Embryonic facial prominence (tissue), 1 donor: ENCODE data around the gene UBE3D.
"Not testable (repeated sequence)": the region's sequence is repeated elsewhere in the genome, so short reads cannot be mapped to it uniquely, and the experiment has no call there.

Source experiments
- DNase-seq: peaks from one replicate; pipeline ENCODE4 v3.0.0-alpha.2; 2016; ENCODE audit errors: extremely low spot score

The UBE3D gene

DNA sequence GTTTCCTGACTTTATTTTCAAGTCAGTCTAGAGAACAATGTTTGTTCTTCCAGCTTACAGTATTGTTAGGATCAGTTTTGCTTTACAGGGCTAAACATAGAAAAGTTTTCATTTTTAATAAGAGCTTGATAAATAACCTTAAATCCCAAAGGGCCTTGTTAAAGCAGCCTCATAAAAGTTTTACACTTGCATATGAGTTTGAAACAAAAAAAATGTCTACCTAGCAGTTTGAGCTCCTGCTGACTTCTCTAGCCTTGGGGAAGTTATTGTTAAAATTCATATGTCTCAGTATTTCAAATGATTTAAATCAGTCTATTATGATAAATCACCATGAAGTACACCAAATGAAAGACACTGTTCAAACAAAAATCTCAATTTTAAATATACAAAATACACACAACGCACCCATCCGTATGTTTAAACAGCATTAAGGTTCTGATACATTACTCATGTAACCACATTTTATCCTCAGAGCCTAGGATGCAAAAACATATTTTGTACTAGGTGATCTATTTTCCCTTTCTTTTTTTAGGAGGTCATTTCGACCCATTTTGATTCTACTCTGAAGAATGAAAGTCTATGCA lies 87.2 kb downstream of the UBE3D start:
- no peak for DNase-seq

DNA sequence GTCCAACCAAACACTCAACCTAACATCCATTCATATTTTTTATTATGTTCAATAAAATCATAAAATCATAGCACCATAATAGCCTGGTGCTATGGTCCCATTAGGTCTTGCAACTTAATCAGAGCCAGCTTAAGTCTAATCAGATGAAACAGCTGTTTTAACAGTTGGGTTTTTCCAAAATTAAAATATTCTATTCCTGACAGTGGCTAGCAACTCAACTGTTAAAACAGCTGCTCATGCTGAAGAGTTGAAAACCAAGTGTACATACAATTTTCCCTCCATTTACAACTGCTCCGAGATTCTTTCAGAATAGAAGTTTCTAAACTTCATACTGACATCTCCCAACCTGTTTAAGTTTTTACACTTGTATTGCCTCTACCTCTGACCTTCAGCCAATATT lies 89.5 kb downstream of the UBE3D start:
- no peak for DNase-seq

DNA sequence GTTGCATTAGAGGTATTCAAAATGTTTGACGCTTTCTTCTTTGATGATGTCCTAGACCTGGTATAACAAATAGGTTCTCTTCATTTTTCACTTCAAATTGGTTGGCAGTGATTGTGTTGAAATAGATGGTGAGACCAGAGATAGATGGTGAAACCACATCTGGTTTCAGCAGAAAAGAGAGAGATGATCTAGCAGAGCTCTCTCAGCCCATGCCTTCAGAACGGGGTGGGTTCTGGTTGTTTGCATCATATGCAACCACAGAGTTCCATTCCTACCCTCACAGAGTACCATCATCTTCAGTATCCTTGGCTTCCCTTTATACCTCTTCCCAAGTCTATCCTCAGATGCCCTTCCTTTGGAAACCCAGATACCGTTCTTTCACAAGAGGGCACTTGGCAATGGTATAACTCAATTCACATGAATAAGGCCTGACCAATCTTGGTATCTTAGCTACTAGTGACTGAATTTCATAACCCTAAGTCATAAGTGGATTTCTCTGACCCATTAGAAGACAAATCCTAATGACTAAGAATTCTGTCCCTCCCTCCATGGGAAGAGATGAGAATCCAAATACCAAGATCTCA lies 93.7 kb downstream of the UBE3D start:
- DNase-seq: no peak

- no peak for DNase-seq
These were observed 94.8 kb downstream of the UBE3D start for GRCh38 chr6:82970839-82971238.

DNA sequence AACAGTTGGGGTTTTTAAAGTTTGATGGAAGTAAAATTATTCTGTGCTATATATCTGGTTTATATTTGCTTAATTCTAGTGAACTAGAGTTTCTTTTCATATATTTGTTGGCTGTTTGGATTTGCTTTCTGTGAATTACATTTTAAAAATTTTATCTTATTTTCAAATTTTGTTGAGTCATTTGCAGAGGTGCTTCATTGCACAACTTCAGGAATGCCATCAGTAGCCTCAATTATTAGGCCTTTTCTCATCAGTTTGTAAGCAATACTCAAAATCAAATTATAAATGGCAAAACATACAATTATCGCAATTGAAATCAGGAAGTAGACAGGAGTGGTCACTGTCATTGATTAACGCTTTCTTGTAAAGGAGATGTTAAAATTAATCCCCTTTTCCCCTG lies 96.9 kb downstream of the UBE3D start:
- no peak for DNase-seq

GRCh38 chr6:82963191-82963925 lies 102.3 kb downstream of the UBE3D start:
- DNase-seq: no peak

GRCh38 chr6:82959385-82959941 lies 106.2 kb downstream of the UBE3D start:
- no peak for DNase-seq

- no peak for DNase-seq
These were observed 107.1 kb downstream of the UBE3D start for GRCh38 chr6:82958551-82958950.

DNA sequence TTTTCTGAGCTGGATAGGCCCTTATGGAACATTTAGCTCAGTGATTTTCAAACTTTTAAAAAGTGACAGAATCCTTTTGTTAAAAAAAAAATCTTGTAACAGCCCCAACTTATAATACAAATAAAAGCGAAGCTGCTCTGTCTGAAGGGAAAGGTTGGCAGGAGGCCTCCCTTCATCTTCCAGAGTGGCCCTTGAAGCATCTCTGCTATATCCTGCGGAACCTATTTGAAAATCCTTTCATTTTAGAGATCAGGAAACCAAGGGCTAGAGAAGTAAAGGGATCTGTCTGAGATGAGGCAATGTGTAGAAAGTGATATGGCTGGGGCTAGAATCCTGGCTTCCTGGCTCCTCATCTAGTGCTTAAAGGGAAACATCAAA lies 107.8 kb downstream of the UBE3D start:
- DNase-seq: no peak

- DNase-seq: no peak
These were observed 108.3 kb downstream of the UBE3D start for GRCh38 chr6:82957171-82957867.

GRCh38 chr6:82955841-82956240 lies 109.8 kb downstream of the UBE3D start:
- DNase-seq: no peak

- no peak for DNase-seq
These were observed 110.6 kb downstream of the UBE3D start for GRCh38 chr6:82954937-82955577.

- DNase-seq: no peak
These were observed 111.3 kb downstream of the UBE3D start for GRCh38 chr6:82954356-82954755.

- no peak for DNase-seq
These were observed 111.8 kb downstream of the UBE3D start for GRCh38 chr6:82953871-82954270.

- DNase-seq: no peak
These were observed 113.7 kb downstream of the UBE3D start for GRCh38 chr6:82951935-82952334.

DNA sequence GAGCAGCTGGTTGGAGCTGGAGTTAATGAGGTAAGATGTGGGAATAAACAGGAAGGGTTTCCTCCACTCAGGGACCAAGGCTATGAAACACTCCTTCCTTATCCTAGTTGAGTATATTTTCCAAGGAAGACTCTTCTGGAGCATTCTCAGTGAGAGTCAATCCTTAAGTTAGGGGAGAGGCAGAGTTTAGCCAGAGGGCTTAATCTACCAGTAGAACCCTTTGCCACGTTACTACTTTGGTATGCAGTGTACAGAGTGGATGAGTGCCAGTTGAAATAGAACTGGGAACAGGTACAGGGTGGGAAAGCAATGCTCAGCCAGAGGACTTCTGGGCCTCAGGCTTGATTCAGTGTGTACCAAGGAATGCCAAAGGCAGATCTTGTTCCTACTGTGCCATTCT lies 114.3 kb downstream of the UBE3D start:
- DNase-seq: no peak

DNA sequence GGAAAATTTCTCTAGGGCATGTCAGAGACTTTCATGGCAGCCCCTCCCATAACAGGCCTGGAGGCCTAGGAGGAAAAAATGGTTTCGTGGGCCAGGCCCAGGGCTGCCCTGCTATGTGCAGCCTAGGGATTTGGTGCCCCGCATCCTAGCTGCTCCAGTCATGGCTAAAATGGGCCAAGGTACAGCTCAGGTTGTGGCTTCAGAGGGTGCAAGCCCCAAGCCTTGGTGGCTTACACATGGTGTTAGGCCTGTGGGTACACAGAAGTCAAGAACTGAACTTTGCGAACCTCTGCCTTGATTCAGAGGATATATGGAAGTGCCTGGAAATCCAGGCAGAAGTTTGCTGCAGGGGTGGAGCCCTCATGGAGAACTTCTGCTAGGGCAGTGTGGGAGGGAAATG lies 134.7 kb downstream of the UBE3D start:
- not testable (repeated sequence) for DNase-seq

DNA sequence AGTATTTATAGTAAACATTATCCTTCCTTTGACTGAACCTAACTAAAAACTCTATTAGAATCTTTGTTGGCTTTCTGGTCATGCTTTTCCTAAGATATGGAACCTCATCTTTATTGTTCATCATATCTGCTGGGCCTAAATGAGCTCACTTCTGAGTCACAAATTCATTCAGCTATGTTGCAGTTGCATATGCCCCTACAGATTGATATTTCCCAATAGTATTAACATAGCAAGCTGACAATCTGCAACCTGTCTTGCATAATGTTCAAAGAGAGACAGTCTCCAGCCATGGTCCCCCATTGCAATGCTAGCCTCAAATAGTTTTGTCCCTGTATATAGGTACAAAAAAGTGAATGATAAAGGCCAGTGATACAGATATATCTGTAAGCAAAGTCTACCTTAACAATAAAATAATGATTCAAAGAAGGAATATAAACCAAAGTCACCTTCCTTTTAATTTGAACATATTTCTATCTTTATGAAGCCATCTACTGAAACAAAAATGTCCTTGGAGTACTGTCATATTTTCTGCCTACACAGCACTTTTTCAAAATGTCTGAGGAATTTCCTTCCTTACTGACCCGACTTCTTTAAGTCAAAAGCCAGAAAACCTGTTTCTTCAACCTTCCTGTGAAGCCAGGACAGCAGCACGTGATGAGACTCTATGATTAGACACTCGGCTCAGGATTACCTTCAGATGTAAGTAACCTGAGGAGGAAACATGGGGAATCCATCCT lies 140.7 kb downstream of the UBE3D start:
- no peak for DNase-seq

DNA sequence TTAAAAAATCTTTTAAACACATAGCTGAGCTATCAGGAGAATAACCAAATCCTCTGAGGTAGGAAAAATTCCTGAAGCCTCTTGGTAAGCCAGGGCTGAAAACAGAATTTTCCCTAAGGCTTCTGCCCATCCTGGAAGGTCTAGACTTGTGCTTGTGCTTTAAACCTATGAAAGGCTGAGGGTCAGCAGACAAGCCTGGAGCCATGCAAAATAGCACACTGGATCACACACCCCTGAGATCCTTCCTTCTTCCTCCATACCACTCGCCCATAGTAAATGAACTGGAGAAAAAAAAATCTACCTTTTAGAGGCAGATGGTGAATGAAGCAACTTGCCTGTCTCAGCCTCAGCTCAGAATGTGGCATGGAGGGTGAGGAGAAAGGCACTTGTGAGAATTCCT lies 144.4 kb downstream of the UBE3D start:
- no peak for DNase-seq

- DNase-seq: no peak
These were observed 148.1 kb downstream of the UBE3D start for GRCh38 chr6:82917346-82918064.

- no peak for DNase-seq
These were observed 150.0 kb downstream of the UBE3D start for GRCh38 chr6:82915666-82916065.
